CD4-positive, alpha-beta T cell treated with Interleukin-10 for 1 hour (primary cell): ENCODE results near the gene STING1.
A peak's percentile ranks its signal among the peaks of the same experiment; 100 is the strongest.
"Not testable (repeated sequence)": the region's sequence is repeated elsewhere in the genome, so short reads cannot be mapped to it uniquely, and the experiment has no call there.

Experiments used
- DNase-seq: peaks from one replicate; pipeline ENCODE4 v3.0.0-alpha.2; 2020

The STING1 gene

GRCh38 chr5:139482050-139482889 lies at the start of gene STING1:
Gene STING1, minus strand, starts transcription at chr5:139482758. Its CDS starts 1,054 bp downstream, at chr5:139481704.
- DNase-seq, result peak; percentile 82

GRCh38 chr5:139531772-139532169 lies 49.2 kb upstream of the STING1 start:
- no peak for DNase-seq

DNA sequence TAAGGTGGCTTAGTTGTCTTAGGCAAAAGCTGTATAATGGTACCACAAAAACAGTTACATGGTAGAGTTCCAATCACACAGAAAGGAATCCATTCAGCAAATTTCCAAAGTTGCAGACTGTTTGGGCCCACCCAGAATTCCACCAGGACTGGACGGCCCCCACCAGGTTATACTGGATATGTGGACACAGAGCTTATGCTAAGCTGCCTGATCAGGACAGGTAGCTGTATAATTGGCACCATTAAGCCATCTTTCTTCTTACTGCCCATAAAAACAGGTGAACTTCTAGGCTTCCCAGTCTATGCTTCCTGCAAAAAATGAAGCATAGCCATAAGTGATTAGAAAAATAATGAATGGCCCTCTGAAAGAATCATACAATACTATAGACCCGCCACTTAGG lies 47.5 kb upstream of the STING1 start:
- DNase-seq, result not testable (repeated sequence)

DNA sequence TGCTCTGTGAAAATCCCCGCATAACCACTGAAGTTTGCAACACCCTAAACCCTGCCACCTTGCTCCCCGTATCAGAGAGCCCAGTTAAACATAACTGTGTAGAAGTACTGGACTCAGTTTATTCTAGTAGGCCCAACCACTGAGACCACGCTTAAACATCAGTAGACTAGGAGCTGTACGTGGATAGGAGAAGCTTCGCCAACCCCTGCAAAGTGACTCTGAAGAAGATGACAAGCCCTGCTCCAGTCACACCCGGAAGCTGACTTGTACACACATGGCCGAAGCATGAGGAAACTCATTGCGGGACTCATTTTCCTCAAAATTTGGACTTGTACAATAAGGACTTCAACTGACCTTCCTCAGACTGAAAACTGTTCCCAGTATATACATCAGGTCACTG lies 46.1 kb upstream of the STING1 start:
- not testable (repeated sequence) for DNase-seq

- not testable (repeated sequence) for DNase-seq
Measured at GRCh38 chr5:139527896-139528467, 45.4 kb upstream of the STING1 start.

- not testable (repeated sequence) for DNase-seq
Measured at GRCh38 chr5:139527090-139527470, 44.5 kb upstream of the STING1 start.

- DNase-seq, result not testable (repeated sequence)
Measured at GRCh38 chr5:139526309-139527089, 43.9 kb upstream of the STING1 start.

DNA sequence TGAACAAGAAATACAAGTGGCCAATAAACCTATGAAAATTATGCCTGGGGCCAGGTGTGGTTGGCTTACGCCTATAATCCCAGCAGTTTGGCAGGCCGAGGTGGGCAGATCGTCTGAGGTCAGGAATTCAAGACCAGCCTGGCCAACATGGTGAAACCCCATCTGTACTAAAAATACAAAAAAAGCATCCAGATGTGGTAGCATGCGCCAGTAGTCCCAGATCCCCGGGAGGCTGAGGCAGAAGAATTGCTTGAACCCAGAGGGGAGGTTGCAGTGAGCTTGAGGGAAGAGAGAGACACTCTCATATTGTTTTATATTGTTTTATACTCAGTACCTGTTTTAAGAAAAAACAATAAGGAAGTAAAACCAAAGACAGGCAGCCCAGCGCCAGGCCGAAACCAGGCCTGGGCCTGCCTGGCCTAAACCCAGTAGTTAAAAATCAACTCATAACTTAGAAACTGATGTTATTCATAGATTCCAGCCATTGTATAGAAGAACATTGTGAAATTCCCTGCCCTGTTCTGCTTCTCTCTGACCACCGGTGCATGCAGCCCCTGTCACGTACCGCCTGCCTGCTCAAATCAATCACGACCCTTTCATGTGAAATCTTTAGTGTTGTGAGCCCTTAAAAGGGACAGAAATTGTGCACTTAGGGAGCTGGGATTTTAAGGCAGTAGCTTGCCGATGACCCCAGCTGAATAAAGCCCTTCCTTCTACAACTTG lies 43.2 kb upstream of the STING1 start:
- not testable (repeated sequence) for DNase-seq

- no peak for DNase-seq
Measured at GRCh38 chr5:139524940-139525585, 42.5 kb upstream of the STING1 start.

- no peak for DNase-seq
Measured at GRCh38 chr5:139524446-139524845, 41.9 kb upstream of the STING1 start.

- DNase-seq, result no peak
Measured at GRCh38 chr5:139523635-139524445, 41.3 kb upstream of the STING1 start.

DNA sequence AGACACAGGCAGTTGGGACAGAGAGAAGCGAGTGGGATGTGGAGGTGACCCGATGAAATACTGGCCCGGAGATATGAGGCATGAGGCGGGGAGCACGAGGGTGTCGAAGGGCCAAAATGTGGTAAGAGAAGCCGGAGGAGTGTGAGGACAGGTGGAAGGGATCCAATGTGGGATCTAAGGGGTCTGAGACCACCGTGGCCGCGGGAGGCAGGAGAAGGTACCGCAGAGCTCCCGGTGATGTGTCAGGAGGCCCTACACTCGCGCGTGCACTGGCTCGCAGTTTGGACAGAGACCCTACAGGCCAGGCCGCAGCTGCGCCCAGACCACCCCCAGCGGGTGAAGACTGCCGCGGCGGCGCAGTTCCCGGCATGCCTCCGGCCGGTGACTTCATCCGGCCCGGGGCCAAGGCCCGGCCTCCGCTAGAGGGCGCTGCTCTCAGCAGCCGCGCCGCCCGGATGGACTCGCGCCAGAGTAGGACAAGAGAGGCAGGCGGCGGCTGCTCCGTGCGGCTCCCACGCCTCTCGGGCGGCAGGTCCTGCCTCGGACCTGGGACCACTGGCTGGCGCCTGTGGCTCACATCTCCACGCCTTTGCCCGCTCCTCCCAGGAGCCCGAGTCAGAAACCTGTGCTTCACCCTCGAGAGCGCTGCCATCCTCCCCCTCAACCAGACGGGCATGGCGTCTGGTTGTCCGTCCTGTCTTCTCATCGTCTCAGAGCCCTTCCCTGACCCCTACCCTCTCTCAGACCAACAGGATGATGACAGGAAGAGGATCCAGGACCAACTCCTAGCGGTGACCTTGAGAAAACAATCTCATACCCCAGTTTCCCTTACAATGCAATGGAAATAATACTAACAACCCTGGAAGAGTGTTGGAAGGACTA lies 35.4 kb upstream of the STING1 start:
- peak; percentile 91 for DNase-seq

DNA sequence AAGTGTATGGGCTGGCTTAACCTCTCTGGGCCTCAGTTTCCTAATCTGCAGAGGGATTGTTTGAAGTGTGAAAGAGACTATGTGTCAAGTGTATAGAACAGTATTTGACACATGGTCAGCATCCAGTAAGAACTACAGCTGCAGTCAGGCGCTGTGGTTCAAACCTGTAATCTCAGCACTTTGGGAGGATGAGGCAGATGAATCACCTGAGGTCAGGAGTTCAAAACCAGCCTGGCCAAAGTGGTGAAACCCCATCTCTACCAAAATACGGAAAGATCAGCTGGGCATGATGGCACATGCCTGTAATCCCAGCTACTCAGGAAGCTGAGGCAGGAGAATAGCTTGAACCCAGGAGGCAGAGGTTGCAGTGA lies 31.9 kb upstream of the STING1 start:
- no peak for DNase-seq

- DNase-seq, result no peak
Measured at GRCh38 chr5:139513852-139514485, 31.4 kb upstream of the STING1 start.

- DNase-seq, result peak; percentile 84
Measured at GRCh38 chr5:139513434-139513833, 30.9 kb upstream of the STING1 start.

DNA sequence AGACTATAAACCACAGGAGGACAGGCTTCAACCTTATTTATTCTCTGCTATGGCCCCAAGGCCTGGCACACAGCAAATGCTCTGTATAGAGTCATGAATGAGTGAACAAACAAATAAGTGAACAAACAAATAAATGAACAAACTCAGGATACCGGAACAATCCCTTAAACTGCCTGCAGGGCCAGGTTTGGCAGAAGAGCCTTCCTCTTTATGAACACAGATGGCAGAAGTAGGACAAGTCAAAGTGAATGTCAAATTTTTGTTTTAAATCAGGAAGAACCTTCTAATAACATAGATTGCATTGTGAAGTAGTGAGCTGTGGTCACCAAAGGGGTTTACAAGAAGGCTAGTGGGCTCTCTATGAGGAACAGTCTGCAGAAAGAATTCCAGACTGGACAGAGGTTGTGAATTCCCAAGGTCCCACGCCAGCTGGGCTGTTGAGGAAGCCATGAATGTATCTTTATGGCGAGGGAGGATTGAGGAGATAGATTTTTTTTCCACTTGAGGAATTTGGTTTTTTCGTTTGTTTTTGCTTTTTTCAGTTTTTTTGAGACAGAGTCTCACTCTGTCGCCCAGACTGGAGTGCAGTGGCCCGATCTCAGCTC lies 30.3 kb upstream of the STING1 start:
- no peak for DNase-seq

- DNase-seq, result not testable (repeated sequence)
Measured at GRCh38 chr5:139504722-139505121, 22.2 kb upstream of the STING1 start.

- not testable (repeated sequence) for DNase-seq
Measured at GRCh38 chr5:139503879-139504278, 21.3 kb upstream of the STING1 start.

DNA sequence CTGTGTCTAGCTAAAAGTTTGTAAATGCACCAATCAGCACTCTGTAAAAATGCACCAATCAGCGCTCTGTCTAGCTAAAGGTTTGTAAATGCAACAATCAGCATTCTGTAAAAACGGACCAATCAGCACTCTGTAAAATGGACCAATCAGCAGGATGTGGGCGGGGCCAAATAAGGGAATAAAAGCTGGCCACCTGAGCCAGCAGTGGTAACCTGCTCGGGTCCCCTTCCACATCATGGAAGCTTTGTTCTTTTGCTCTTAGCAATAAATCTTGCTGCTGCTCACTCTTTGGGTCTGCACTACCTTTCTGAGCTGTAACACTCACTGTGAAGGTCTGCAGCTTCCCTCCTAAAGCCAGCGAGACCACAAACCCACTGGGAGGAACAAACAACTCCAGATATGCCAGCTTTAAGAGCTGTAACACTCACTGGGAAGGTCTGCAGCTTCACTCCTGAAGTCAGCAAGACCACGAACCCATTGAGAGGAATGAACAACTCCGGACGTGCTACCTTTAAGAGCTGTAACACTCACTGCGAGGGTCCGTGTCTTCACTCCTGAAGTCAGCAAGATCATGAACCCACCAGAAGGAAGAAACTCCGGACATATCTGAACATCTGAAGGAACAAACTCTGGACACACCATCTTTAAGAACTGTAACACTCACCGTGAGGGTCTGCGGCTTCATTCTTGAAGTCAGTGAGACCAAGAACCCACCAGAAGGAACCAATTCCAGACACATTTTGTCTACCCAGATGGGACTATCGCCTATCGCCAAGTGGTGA lies 20.7 kb upstream of the STING1 start:
- DNase-seq, result not testable (repeated sequence)
